Tibial nerve (tissue), 4 donors: ENCODE measurements around the gene PRSS48. TPM values are rescaled to one million over a fixed set of nuclear protein-coding genes. Genes with fewer than 3 reads are reported as not detected.

Experiments used
- DNase-seq, 2 donors: peaks; one replicate each; pipeline ENCODE4 v3.0.0-alpha.2; 2019; ENCODE audit warnings: low spot score in 2 of 2
- H3K27ac ChIP-seq, 4 donors: fragments of 200-600 bp; sonication (generic) in 3 of 4; one replicate each; pipeline ENCODE4 v1.5.1; 2017 to 2019; ENCODE audit warnings: mild to moderate bottlenecking in 1 of 4
- H3K27me3 ChIP-seq, 2 donors: fragments of 200-600 bp; sonication (generic) in 1 of 2; one replicate each; pipeline versions ENCODE4 v1.5.1 to v1.6.0; 2017 to 2019
- H3K36me3 ChIP-seq, 3 donors: fragments of 200-600 bp; sonication (generic); one replicate each; pipeline ENCODE4 v1.5.1; 2018 to 2019
- H3K4me1 ChIP-seq, 4 donors: fragments of 200-600 bp; sonication (generic) in 3 of 4; one replicate each; pipeline ENCODE4 v1.5.1; 2017 to 2019
- H3K4me3 ChIP-seq, 4 donors: fragments of 200-600 bp; sonication (generic) in 3 of 4; one replicate each; pipeline ENCODE4 v1.5.1; 2017 to 2019; ENCODE audit warnings: mild to moderate bottlenecking in 1 of 4, moderate library complexity in 1 of 4
- H3K9me3 ChIP-seq, 4 donors: fragments of 200-600 bp; sonication (generic) in 3 of 4; one replicate each; pipeline ENCODE4 v1.5.1; 2017 to 2019
- CTCF ChIP-seq, 5 experiments: fragments of 200-600 bp in 3 of 5; fragments of 450-650 bp in 2 of 5; sonication (generic) in 3 of 5; IDR thresholded peaks; one replicate each; pipeline ENCODE4 v1.5.1; 2016 to 2019; ENCODE audit warnings: antibody characterized with exemption in 5 of 5, mild to moderate bottlenecking in 3 of 5, moderate library complexity in 2 of 5
- EP300 ChIP-seq, 2 donors: sonication (generic); formaldehyde crosslinking; IDR thresholded peaks; one replicate each; pipeline ENCODE4 v1.6.1; 2017; ENCODE audit warnings: antibody characterized with exemption in 2 of 2, mild to moderate bottlenecking in 1 of 2
- POLR2A ChIP-seq, 2 donors: fragments of 450-650 bp; IDR thresholded peaks; one replicate each; pipeline ENCODE4 v1.6.1; 2017; ENCODE audit warnings: antibody characterized with exemption in 2 of 2, mild to moderate bottlenecking in 2 of 2, moderate library complexity in 2 of 2
- WGBS, 2 donors: methylation state at CpG; one replicate each; pipeline ENCODE4 v1.1.5; 2018; 5-methylcytosine and 5-hydroxymethylcytosine counted together
- total RNA-seq, 4 donors: library from RNA; depleted of rRNA; stranded (reverse); fragments of >200 nt; gene quantifications; one replicate each; pipeline ENCODE4 v1.1.0, GENCODE V29; 2016

The PRSS48 gene
- total RNA-seq, 4 donors from 2014 or later = not detected

- no peaks in the 10 kb centered on the region for H3K9me3 ChIP-seq
- no peak for DNase-seq
- H3K27ac ChIP-seq = no peak overlapping the region
- no peaks in the 10 kb centered on the region for H3K27me3 ChIP-seq
- peaks cover 0 to 20% (median 6%) of the 10 kb centered on the region in 4 donors for H3K4me1 ChIP-seq
- no peaks in the 10 kb centered on the region for H3K36me3 ChIP-seq
- no peak overlapping the region for H3K4me3 ChIP-seq
- TF ChIP-seq CTCF (IDR thresholded peaks at IDR 0.05) = no peak
- no peak for TF ChIP-seq POLR2A (IDR thresholded peaks at IDR 0.05)
- TF ChIP-seq EP300 (IDR thresholded peaks at IDR 0.05) = no peak
- WGBS, 2 donors = 45 to 56% methylated on average over 3 of the region's 3 CpGs
Measured at GRCh38 chr4:151296227-151296626, 19.3 kb downstream of the PRSS48 start.

GRCh38 chr4:151297170-151297569 lies 20.2 kb downstream of the PRSS48 start:
- Histone ChIP-seq H3K27ac (no peak overlapping the region), H3K4me1 (peaks cover 0 to 28% (median 7%) of the 10 kb centered on the region in 4 donors), H3K27me3 (no peaks in the 10 kb centered on the region), H3K4me3 (no peak overlapping the region), H3K9me3 (no peaks in the 10 kb centered on the region), H3K36me3 (no peaks in the 10 kb centered on the region)
- no peak for TF ChIP-seq EP300 (IDR thresholded peaks at IDR 0.05)
- no peak for TF ChIP-seq POLR2A (IDR thresholded peaks at IDR 0.05)
- no peak for TF ChIP-seq CTCF (IDR thresholded peaks at IDR 0.05)
- DNase-seq = no peak

GRCh38 chr4:151302432-151302831 lies 25.5 kb downstream of the PRSS48 start:
- Histone ChIP-seq H3K36me3 (no peaks in the 10 kb centered on the region), H3K27ac (no peak overlapping the region), H3K9me3 (no peaks in the 10 kb centered on the region), H3K4me1 (peaks cover 0 to 56% (median 10%) of the 10 kb centered on the region in 4 donors), H3K27me3 (no peaks in the 10 kb centered on the region), H3K4me3 (no peak overlapping the region)
- no peak for DNase-seq
- 40 to 58% methylated on average over 4 of the region's 4 CpGs for WGBS, 2 donors
- TF ChIP-seq POLR2A (IDR thresholded peaks at IDR 0.05) (no peak), CTCF (IDR thresholded peaks at IDR 0.05) (no peak), EP300 (IDR thresholded peaks at IDR 0.05) (no peak)

GRCh38 chr4:151304226-151304625 lies 27.3 kb downstream of the PRSS48 start:
- Histone ChIP-seq H3K4me1 (peaks cover 0 to 53% (median 10%) of the 10 kb centered on the region in 4 donors), H3K9me3 (no peaks in the 10 kb centered on the region), H3K36me3 (no peaks in the 10 kb centered on the region), H3K27me3 (no peaks in the 10 kb centered on the region), H3K4me3 (no peak overlapping the region), H3K27ac (peak overlapping the region in 2 of 4 donors; percentile 7 to 29)
- no peak for DNase-seq
- TF ChIP-seq EP300 (IDR thresholded peaks at IDR 0.05) = no peak
- TF ChIP-seq CTCF (IDR thresholded peaks at IDR 0.05) = no peak
- no peak for TF ChIP-seq POLR2A (IDR thresholded peaks at IDR 0.05)

GRCh38 chr4:151304755-151305154 lies 27.8 kb downstream of the PRSS48 start:
- no peaks in the 10 kb centered on the region for H3K36me3 ChIP-seq
- peak overlapping the region in 2 of 4 donors; percentile 7 to 29 for H3K27ac ChIP-seq
- DNase-seq = no peak
- H3K4me1 ChIP-seq = peaks cover 0 to 53% (median 10%) of the 10 kb centered on the region in 4 donors
- TF ChIP-seq POLR2A (IDR thresholded peaks at IDR 0.05) (no peak), CTCF (IDR thresholded peaks at IDR 0.05) (no peak), EP300 (IDR thresholded peaks at IDR 0.05) (no peak)
- no peak overlapping the region for H3K4me3 ChIP-seq
- H3K9me3 ChIP-seq = no peaks in the 10 kb centered on the region
- no peaks in the 10 kb centered on the region for H3K27me3 ChIP-seq
